Panc1 (cell line): Measurements from ENCODE around the gene DENND5B. TPM values are rescaled to one million over a fixed set of nuclear protein-coding genes. Genes with fewer than 3 reads are reported as not detected.
"Not testable (repeated sequence)": the region's sequence is repeated elsewhere in the genome, so short reads cannot be mapped to it uniquely, and the experiment has no call there.

Experiments
- ATAC-seq: fragments of 200-7000 bp; cut with Tn5 transposase; 2 replicates; pipeline ENCODE4 v1.9.1; 2020; ENCODE audit warnings: mild to moderate bottlenecking, moderate library complexity
- BruUV-seq: library from RNA; stranded (reverse); fragments of 400-500 nt; replicated peaks from 2 replicates; lab custom pipeline; 2021; lab: Mats Ljungman, UMichigan
- CTCF ChIA-PET: fragments of 300-600 bp; sonication (Branson Sonifier 250); formaldehyde crosslinking; loops from one replicate; lab custom pipeline; 2022; ENCODE audit warnings: antibody characterized with exemption; lab: Charles Lee
- POLR2A ChIA-PET: fragments of 300-600 bp; sonication (Branson Sonifier 250); formaldehyde crosslinking; loops from one replicate; lab custom pipeline; 2022; ENCODE audit warnings: antibody characterized with exemption; lab: Charles Lee
- DNase-seq: peaks from one replicate; pipeline ENCODE4 v3.0.0-alpha.2; 2010; ENCODE audit warnings: low read depth, low spot score
- H3K27ac ChIP-seq: 2 replicates; pipeline ENCODE4 v1.5.1; 2011; ENCODE audit warnings: mild to moderate bottlenecking, low read length, inconsistent platforms
- H3K27me3 ChIP-seq: fragments of 200-500 bp; sonication (Bioruptor generic); 2 replicates; pipeline ENCODE4 v1.6.0; 2014; ENCODE audit warnings: low read length, inconsistent platforms; ENCODE audit not compliant: control insufficient read depth, insufficient read depth
- H3K36me3 ChIP-seq: fragments of 200-500 bp; sonication (Bioruptor generic); 2 replicates; pipeline ENCODE4 v1.5.1; 2014; ENCODE audit warnings: inconsistent platforms, mild to moderate bottlenecking, low read length, moderate library complexity; ENCODE audit not compliant: control insufficient read depth, insufficient read depth
- H3K4me1 ChIP-seq: 2 replicates; pipeline ENCODE4 v1.5.1; 2011; ENCODE audit warnings: inconsistent platforms, mild to moderate bottlenecking, low read length, moderate library complexity; ENCODE audit not compliant: control insufficient read depth, insufficient read depth
- H3K4me3 ChIP-seq, 2 experiments: 2 replicates each; pipeline ENCODE4 v1.5.1; 2011 to 2012; ENCODE audit warnings: low read depth in 2 of 2, low read length in 2 of 2, mild to moderate bottlenecking in 2 of 2, inconsistent platforms in 1 of 2, moderate library complexity in 1 of 2
- H3K9me3 ChIP-seq: fragments of 200-500 bp; sonication (Bioruptor generic); 2 replicates; pipeline ENCODE4 v1.5.1; 2014; ENCODE audit warnings: low read depth, mild to moderate bottlenecking, inconsistent platforms, low read length, moderate library complexity; ENCODE audit not compliant: control insufficient read depth, insufficient read depth
- POLR2AphosphoS5 ChIP-seq: IDR thresholded peaks from 2 replicates; pipeline ENCODE4 v1.6.1; 2012; ENCODE audit warnings: mild to moderate bottlenecking, low read depth, low read length, moderate library complexity
- SIN3A ChIP-seq: IDR thresholded peaks from 2 replicates; pipeline ENCODE4 v1.6.1; 2012; ENCODE audit warnings: low read depth, mild to moderate bottlenecking, low read length, moderate library complexity, borderline replicate concordance; ENCODE audit not compliant: insufficient read depth
- TCF7L2 ChIP-seq: IDR thresholded peaks from 2 replicates; pipeline ENCODE4 v1.6.1; 2011; ENCODE audit warnings: mild to moderate bottlenecking, low read depth, low read length, inconsistent platforms
- in situ Hi-C: cut with HindIII; loops from 2 replicates; pipeline ENCODE4 v1.10.0; 2016; ENCODE audit warnings: low sequenced_read_pairs, low pct_unique_long_range_greater_than_20kb
- intact Hi-C: fragments of 100-400 bp; cut with micrococcal nuclease; formaldehyde crosslinking; loops from one replicate; pipeline ENCODE4 v1.10.0; 2022; ENCODE audit not compliant: unreplicated experiment
- total RNA-seq: library from RNA; stranded (reverse); gene quantifications from one replicate; pipeline ENCODE4 v1.2.1, GENCODE V29; 2021; ENCODE audit not compliant: unreplicated experiment
- TF ChIP-seq, protein P1 (sequence below), 2 experiments: IDR thresholded peaks; 2 replicates each; pipeline ENCODE4 v1.6.1; 2011 to 2012; ENCODE audit warnings: low read depth in 2 of 2, control low read depth in 1 of 2, low read length in 1 of 2, mild to moderate bottlenecking in 1 of 2, moderate library complexity in 1 of 2; ENCODE audit not compliant: insufficient read depth in 1 of 2
- TF ChIP-seq, protein P2 (sequence below): fragments of 450-650 bp; IDR thresholded peaks from 2 replicates; pipeline ENCODE4 v1.5.1; 2017; ENCODE audit warnings: mild to moderate bottlenecking

Gene DENND5B
- total RNA-seq, 1 experiment from 2014 or later, result 36.8 TPM

DNA sequence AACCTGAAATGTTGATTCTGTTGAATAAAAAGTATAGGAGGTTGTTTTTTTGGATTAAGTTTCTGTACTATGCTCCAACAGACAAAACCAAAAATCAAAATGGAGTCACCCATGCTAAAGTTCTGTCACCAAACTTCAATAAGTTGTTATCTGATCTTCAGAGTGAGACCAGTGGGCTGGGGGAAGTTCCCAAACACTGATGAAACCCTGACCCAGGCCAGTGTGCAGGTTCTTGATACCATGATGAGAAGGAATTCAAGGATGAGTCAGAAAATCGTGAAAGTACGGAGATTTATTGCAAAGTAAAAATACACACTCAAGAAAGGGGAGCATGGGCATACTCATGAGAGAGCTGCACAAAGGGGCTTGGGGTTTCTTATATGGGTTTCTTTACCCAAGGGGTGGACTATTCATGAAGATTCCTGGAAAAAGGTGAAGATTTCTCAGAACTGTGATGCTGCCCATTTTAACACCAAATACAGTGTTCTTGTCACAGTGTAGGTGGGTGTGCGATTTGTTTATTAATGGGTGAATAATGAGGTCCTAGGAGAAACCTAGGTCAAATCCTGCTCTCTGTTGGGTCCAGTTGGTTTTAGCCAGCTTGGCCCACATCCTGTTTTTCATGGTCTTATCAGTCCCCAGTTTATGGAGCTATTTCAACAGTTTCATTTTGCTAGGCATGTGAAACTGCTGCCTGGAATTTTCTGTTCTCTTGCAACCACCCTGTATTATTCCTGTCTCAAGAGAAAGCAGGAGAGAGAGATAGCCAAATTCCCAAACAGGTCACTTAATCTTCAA lies 27.5 kb upstream of the DENND5B start:
- TF ChIP-seq, protein P1, sequence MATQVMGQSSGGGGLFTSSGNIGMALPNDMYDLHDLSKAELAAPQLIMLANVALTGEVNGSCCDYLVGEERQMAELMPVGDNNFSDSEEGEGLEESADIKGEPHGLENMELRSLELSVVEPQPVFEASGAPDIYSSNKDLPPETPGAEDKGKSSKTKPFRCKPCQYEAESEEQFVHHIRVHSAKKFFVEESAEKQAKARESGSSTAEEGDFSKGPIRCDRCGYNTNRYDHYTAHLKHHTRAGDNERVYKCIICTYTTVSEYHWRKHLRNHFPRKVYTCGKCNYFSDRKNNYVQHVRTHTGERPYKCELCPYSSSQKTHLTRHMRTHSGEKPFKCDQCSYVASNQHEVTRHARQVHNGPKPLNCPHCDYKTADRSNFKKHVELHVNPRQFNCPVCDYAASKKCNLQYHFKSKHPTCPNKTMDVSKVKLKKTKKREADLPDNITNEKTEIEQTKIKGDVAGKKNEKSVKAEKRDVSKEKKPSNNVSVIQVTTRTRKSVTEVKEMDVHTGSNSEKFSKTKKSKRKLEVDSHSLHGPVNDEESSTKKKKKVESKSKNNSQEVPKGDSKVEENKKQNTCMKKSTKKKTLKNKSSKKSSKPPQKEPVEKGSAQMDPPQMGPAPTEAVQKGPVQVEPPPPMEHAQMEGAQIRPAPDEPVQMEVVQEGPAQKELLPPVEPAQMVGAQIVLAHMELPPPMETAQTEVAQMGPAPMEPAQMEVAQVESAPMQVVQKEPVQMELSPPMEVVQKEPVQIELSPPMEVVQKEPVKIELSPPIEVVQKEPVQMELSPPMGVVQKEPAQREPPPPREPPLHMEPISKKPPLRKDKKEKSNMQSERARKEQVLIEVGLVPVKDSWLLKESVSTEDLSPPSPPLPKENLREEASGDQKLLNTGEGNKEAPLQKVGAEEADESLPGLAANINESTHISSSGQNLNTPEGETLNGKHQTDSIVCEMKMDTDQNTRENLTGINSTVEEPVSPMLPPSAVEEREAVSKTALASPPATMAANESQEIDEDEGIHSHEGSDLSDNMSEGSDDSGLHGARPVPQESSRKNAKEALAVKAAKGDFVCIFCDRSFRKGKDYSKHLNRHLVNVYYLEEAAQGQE (IDR thresholded peaks at IDR 0.05; ENCODE audit: insufficient read depth in 1 of 2, low read depth in 2 of 2, low read length in 1 of 2), result no peak
- TF ChIP-seq TCF7L2, result no peak
- CTCF ChIA-PET, result interaction anchor here (0.6 kb wide), 1 partner anchor 41 kb away, joined by 6 read pairs; no protein-coding TSS in a partner anchor
- Histone ChIP-seq H3K27me3 (no peaks in the 10 kb centered on the region), H3K27ac (no peak overlapping the region), H3K4me3 (no peak overlapping the region), H3K36me3 (no peaks in the 10 kb centered on the region), H3K4me1 (no peaks in the 10 kb centered on the region; the same call in 1 of the 2 replicates), H3K9me3 (no peaks in the 10 kb centered on the region)
- POLR2A ChIA-PET, result no interaction called here
- ATAC-seq (no peak), DNase-seq (no peak)
- intact Hi-C loops (no loop called here), in situ Hi-C loops (no loop called here)
- BruUV-seq, result no TSS peak

DNA sequence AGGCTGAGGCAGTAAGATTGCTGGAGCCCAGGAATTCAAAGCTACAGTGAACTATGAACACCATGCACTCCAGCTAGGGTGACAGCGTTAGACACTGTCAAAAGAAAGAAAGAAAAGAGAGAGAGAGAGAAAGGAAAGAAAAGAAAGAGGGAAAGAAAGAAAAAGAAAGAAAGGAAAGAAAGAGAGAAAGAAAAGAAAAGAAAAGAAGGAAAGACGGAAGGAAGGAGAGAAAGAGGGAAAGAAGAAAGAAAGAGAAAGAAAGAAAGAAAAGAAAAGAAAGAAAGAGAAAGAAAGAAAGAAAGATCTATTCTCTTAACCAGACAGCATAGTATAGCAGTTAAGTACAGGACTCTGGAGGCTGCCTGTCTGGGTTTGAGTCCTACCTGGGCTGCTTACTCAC lies 21.9 kb upstream of the DENND5B start:
- DNase-seq, result no peak
- intact Hi-C loops (no loop called here), in situ Hi-C loops (no loop called here)
- no peak for ATAC-seq
- Histone ChIP-seq H3K9me3 (0 out of 2 replicates have a peak, but pooled peaks cover 4% of the 10 kb centered on the region), H3K27ac (no peak overlapping the region), H3K4me3 (no peak overlapping the region), H3K27me3 (no peaks in the 10 kb centered on the region), H3K36me3 (no peaks in the 10 kb centered on the region), H3K4me1 (no peaks in the 10 kb centered on the region)
- TF ChIP-seq SIN3A, result no peak
- ChIA-PET CTCF (interaction anchor here (0.7 kb wide), 2 partner anchors 25 to 645 kb away, joined by 3 to 5 read pairs; no protein-coding TSS in a partner anchor), POLR2A (no interaction called here)
- no TSS peak for BruUV-seq

DNA sequence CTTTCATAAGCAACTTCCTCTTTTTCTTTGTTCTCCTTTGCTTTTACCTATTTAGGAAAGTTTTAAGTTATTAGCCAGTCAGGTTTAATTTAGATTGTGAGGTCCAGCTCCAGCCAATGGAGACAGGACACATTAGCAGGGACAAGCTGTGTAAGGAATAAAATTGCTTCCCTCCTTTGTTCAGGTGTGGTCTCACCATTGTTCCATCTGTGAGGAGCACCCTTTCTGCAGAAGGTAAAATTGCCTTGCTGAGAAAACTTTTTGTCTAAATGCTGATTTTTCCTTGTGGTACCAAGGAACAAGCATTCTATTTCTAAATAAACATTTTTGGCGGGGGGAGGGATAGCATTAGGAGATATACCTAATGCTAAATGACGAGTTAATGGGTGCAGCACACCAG lies 17.4 kb upstream of the DENND5B start:
- H3K27ac ChIP-seq, in situ Hi-C loops, H3K27me3 ChIP-seq, CTCF ChIA-PET, POLR2A ChIA-PET, DNase-seq, BruUV-seq, H3K9me3 ChIP-seq, H3K4me3 ChIP-seq, H3K4me1 ChIP-seq, ATAC-seq, intact Hi-C loops, H3K36me3 ChIP-seq: not testable (repeated sequence)

DNA sequence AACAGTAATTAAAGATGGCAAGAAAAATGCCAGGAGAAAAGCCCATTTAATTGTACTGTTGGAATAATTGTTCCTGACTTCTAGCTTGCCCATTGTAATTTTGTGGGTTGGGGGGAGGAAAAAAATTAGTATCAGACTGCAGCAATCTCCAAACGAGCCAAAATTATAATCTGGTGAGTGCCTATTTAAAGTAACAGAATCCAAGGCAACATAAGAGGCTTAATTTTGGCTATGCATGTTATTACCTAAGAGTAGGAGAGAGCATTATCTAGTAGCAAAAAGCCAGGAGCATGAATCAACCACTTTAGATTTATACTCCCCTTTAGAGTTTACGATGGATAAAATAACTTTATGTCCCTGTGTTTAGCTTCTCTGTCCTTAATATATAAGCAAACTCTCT lies 14.6 kb upstream of the DENND5B start:
- DNase-seq (no peak), ATAC-seq (no peak)
- TF ChIP-seq SIN3A, result no peak
- TF ChIP-seq, protein P2, sequence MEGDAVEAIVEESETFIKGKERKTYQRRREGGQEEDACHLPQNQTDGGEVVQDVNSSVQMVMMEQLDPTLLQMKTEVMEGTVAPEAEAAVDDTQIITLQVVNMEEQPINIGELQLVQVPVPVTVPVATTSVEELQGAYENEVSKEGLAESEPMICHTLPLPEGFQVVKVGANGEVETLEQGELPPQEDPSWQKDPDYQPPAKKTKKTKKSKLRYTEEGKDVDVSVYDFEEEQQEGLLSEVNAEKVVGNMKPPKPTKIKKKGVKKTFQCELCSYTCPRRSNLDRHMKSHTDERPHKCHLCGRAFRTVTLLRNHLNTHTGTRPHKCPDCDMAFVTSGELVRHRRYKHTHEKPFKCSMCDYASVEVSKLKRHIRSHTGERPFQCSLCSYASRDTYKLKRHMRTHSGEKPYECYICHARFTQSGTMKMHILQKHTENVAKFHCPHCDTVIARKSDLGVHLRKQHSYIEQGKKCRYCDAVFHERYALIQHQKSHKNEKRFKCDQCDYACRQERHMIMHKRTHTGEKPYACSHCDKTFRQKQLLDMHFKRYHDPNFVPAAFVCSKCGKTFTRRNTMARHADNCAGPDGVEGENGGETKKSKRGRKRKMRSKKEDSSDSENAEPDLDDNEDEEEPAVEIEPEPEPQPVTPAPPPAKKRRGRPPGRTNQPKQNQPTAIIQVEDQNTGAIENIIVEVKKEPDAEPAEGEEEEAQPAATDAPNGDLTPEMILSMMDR, result no peak
- TF ChIP-seq TCF7L2, result no peak
- TF ChIP-seq, protein P1 (IDR thresholded peaks at IDR 0.05; ENCODE audit: insufficient read depth in 1 of 2, low read depth in 2 of 2, low read length in 1 of 2), result no peak
- no peak for TF ChIP-seq POLR2AphosphoS5
- Histone ChIP-seq H3K36me3 (no peaks in the 10 kb centered on the region), H3K9me3 (0 out of 2 replicates have a peak, but pooled peaks cover 4% of the 10 kb centered on the region), H3K27me3 (no peaks in the 10 kb centered on the region), H3K4me1 (no peaks in the 10 kb centered on the region), H3K27ac (no peak overlapping the region), H3K4me3 (no peak overlapping the region)
- in situ Hi-C loops, result no loop called here
- intact Hi-C loops, result no loop called here
- CTCF ChIA-PET, result no interaction called here
- POLR2A ChIA-PET, result no interaction called here
- no TSS peak for BruUV-seq
